Fibroblast of skin of left biceps (primary cell): ENCODE measurements around the gene NEDD4L.

Experiments
- DNase-seq, 2 experiments: peaks; one replicate each; pipeline ENCODE4 v3.0.0-alpha.2; 2013; ENCODE audit warnings: low read depth in 2 of 2

NEDD4L gene

DNA sequence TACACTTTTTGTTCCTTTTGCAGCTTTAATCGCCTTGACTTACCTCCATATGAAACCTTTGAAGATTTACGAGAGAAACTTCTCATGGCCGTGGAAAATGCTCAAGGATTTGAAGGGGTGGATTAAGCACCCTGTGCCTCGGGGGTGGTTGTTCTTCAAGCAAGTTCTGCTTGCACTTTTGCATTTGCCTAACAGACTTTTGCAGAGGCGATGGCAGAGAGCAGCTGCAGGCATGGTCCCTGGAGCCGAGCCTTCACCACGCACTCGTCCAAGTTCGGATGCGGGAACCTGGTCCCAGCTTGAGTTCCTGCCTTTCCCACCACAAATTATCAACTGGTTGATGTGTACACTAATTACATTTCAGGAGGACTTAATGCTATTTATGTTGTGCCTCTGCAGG, 352.1 kb downstream of the NEDD4L start:
- DNase-seq: no peak

DNA sequence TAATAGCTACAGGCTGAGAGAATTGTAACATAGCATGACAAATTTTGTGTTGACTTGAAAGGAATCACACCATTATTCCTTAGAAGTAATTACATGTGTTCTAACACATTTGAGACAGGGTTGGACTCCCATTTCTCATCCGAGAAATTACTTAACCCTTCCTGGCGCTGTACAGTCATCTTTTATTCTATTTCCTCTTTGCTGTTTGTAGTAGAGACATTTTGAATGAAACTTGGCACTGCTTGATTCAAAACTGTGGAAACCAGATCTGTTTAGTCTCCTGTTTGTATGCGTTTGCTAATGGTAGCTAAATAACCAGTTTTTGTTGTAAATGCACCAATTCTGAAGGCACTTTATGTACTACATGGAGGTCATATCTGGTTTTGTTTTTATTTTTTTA, 352.9 kb downstream of the NEDD4L start:
- DNase-seq: no peak

DNA sequence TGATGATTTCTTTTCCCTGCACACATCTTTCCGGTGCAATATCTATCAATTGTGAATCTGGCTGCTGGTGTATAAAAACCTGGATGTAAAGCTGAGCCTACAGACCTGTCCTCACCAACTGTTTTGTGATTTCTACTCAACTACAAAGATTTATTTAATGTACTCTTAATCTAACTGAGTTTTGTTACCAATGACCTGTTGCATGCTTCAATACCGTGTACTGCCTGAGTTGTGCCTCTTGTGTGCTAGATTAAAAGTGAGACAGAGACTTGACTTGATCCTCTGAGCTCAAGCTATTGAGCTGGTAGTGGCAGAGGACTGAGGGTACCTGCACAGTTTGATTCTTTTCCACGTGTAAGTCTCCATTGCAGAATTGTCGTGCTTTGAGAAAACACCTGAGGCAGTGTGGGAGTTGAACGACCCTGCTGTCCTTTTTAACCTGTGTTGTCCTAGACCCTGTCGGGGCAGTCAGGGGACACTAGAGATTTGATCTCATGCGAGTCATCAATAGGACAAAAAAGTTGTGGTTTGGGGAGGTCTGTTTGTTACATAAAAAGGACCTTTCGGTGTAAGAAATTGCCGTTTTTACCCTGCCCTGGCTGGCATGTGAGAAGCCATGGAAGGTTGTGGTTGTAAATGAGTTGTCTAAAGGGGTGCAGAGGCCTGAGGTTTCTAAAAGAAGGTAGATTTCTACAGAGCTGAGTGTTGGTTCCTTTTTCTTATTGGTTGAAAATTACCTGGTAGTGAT, 353.5 kb downstream of the NEDD4L start:
- DNase-seq: no peak

DNA sequence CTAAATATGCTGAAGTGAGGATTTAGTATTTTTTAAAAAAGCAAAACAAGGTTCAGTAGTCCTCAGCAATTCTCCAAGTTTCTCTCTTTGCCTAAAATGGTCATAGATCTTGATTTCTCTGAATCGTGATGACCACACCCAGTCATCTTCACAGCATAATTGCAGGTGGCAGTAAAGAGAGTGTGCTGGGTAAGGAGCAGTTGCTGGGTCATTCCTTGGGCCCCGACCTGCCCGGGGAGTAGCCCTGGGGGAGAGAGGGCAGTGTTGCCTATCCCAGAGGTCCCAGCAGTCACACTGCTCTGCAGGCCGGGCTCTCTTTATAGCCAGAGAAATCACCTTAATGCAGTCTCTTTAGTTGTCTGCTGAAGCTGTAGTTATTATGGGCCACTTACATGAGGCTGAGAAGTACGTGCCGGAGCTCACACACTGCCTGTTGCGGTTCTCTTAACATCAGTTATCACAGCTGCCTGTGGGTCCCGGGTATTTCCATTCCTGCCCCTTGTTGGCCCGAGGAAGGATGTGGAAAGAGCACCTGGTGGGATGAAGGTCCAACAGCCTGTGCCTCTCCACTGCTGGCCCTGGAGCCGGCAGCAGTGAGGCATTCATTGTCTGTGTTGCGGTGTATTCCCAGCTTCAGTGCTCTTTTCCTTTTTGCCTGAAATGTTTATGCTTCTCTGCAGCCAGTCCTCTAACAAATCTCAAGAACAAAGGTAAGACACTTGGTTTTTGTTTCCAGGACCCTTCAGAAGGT, 354.8 kb downstream of the NEDD4L start:
- no peak for DNase-seq

DNA sequence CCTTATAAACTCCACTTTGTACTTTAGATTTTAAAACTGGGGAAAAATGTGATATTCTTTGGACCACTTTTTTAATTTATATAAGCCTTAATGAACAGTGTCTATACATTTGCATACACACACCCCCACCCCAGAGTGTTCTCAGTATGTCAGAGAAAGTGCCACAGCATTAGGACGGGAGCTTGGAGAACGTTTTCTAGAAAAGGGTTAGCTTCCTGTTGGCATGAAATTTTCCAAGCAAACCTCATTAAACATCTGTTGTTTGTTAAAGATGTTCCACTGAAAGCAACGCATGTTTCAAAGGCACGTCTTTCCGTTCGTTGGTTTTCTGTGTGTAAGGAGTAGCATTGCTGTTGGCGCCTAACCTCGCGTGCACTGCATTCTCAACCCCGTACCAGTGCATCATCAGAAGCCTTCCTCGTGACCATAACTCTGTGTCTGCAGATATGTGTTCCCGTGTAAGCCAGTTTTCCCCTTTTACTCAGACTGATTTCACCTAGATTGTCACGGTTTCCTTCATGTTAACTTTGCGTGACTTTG, 356.4 kb downstream of the NEDD4L start:
- DNase-seq: peak; percentile 42 to 45

- DNase-seq: no peak
Measured at GRCh38 chr18:58401191-58401590, 357.2 kb downstream of the NEDD4L start.

GRCh38 chr18:58402247-58402646, 358.2 kb downstream of the NEDD4L start:
- DNase-seq: peak in 1 of 2 experiments; percentile 41

GRCh38 chr18:58402951-58403702, 359.1 kb downstream of the NEDD4L start:
- DNase-seq: no peak

DNA sequence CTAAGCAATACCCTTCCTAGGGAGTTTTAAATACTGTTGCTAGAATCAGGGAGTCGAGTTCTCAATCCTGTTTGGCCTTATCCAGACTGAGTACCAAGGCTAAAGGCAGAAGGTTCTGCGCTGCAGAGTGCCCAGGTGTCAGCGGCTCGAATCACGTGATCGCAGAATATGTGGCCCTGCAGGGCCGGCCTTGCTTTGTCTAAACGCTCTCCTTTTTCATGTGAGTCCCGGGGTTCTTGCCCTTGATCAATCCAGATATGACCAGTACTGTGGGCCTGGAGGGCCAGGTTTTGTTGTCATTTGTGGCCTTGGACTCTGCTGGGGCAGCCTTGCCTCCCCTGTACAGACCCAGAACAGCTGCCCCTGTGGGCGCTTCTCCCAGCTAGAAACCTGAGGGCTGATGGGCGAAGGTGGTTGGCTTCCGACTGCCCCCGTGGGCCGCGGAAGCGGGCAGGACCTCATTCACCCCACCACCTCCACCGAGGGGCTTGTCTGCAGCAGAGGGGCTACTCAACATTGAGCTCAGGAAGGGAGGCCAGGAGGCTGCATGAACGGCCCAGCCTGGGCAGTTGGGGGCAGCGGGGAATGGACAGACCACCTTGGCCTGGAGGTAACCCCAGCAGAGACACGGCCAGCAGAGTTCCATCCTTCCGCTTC, 359.9 kb downstream of the NEDD4L start:
- no peak for DNase-seq

GRCh38 chr18:58405107-58405898, 361.3 kb downstream of the NEDD4L start:
- no peak for DNase-seq

DNA sequence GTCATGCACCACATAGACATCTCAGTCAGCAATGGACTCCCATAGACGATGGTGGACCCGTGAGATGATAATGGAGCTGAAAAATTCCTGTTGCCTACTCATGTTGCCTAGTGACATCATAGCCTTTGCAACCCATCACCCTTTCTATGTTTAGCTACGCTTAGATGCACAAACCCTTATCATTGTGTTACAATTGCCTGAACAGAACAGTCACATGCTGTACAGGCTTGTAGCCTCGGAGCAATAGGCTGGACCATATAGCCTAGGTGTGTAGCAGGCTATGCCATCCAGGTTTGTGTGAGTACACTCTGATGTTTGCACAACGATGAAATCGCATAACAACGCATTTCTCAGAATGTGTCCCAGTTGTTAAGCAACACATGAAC, 363.2 kb downstream of the NEDD4L start:
- no peak for DNase-seq

DNA sequence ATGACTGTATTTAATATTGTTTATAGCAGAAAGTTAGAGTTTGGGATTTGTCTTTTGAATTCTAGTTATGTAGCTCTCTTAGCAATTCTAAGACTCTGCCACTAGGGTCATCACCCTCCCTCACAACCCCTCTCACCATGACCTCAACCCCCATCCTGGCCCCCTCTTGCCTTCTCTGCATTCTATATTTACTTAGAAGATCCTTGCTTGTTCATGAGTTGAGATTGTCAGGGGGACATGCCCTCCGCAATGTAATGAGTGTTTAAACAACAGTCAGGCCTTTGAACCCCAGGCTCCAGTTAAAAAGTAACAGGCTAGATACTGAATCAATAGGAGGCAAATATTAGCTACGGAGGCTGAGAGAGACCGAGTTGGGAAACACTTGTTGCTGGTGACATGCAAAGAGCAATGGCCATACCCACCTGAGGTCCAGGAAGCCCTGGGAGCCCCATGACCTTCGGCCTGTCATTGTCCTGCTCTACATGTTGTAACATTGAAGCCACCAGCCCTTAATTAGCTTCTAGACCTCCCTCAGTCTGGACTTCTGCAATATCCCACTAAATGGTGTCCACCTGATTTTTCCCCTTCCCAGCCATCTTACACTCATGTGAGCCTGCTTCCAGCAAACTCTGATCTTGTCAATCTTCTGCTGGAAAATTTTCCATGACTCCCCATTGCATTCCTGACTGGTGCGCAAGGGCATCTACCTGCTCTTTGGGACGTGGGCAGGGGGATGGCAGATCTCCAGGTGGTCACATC, 363.8 kb downstream of the NEDD4L start:
- no peak for DNase-seq

- no peak for DNase-seq
Measured at GRCh38 chr18:58408665-58409064, 364.6 kb downstream of the NEDD4L start.

GRCh38 chr18:58409802-58410445, 365.9 kb downstream of the NEDD4L start:
- DNase-seq: no peak

GRCh38 chr18:58411323-58411722, 367.3 kb downstream of the NEDD4L start:
- DNase-seq: no peak

DNA sequence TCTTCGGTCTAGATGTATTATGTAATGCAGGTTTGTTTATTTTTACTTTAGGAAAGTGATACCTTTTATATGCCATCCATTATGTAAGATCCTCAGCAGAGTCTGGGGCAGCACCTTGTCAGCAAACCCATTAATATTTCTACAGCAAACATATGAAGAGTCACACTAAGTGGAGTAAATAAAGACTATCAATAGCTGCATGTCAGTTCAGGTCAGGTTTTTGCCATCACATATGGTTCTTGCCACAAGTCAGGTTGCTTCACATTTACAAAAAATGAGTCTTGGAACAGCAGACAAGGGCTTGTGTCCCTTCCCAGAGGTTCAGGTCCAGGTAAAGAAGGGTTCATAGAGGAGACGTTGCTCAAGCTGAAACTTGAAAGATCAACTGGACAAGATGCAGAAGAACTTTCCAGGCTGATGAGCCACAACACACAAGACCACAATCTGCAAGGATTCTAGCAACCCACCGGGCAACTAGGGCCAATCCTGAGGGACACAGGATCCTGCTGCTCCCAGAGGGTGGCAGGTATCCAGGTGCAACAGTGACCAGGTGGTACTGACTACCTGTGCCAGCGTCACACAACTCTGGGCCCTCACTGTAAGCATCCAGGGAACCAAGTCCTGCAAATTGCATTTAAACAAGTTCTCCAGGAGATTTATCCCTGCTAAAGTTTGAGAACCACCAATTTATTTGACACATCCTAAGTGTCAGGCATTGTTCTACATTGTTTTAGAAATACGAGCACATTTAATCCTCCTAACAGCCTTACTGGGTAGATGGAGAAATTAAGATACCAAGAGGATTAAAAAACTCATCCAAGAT, 369.0 kb downstream of the NEDD4L start:
- DNase-seq: no peak

DNA sequence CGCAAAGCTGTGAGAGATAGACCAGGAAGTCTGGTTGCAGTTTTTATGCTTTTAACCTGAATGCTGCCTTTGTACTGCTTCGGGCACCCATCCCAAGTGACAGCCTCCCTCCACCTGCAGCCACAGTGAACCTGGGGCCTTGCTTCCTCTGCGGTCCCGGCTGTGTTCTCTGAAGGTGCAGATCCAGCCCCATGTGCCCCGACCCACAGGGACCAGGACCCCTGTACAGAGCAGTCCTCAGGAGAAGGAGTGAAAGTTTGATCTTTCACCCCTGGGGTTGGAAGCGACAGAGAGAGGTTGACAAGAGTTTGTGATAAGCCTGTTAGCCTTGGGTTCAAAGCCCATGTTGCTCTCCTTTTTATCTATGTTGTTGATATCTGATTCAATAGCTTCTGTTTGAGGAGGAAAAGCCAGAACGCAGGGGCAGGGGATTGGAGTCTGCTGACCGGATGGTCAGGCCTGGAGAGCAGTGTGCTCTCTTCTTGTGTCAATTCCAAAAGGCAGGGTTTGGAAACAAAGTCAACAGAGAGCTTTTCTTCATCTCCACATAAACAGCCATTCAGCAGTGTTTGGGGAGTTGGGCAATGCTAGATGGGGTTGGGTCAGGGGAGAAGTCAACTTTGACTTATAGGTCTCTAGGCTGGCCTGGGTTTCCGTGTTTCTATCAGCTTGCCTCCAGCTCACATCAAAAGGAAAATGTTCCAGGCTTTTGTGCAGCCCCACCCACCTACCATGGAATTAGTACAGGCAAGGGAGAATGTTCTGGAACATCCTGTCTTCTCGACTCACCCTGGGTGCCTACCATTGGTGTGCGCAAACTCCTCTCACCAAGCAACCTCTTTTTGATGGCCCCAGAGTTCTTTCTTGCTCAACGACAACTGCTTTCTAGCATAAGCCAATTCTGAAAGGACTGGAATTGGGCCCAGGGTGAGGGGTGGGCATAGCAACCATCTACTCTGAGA, 369.9 kb downstream of the NEDD4L start:
- DNase-seq: no peak
